Heart left ventricle (tissue), 13 donors: ENCODE results near the gene NOS1AP.

Source experiments
- POLR2A ChIP-seq, 2 donors: fragments of 450-650 bp; IDR thresholded peaks; one replicate each; pipeline ENCODE4 v1.6.1; 2017; ENCODE audit warnings: antibody characterized with exemption in 2 of 2, mild to moderate bottlenecking in 2 of 2, moderate library complexity in 2 of 2
- TF ChIP-seq, protein P1 (sequence below), 12 donors: fragments of 200-600 bp; sonication (generic) in 4 of 12; IDR thresholded peaks; one replicate each; pipeline versions ENCODE4 v1.5.0 to v1.8.0; 2018 to 2022; ENCODE audit warnings: antibody characterized with exemption in 12 of 12, mild to moderate bottlenecking in 5 of 12
- donor health status: ischemic (EF 13 %, LVEDD 7.1; RV severe dilation, severe dysfunction).
- donor health status: DM: no; HTN: yes; CAD: no.
- donor health status: DM: no; HTN: no; CAD: no.
- donor health status: ischemic (EF 25% LVEDD 6.9; RV normal size, moderate dysfunction).
- donor health status: ischemic (EF 25% LVEDD 5.7; RV mildly dilated, moderate dysfunction).
- donor health status: ischemic (EF 35%, LVEDD 5.7; RV mildly dilated, moderate dysfunction).
- donor health status: nonischemic (EF 11% LVEDD 7.7; RV severe dilation, severe dysfunction).
- donor health status: DM: yes; HTN: yes; CAD: no.
- donor health status: PGD.
- donor health status: ischemic (EF 29% LVEDD 5.4; RV normal size, mild dysfunction).
- donor health status: nonischemic (EF 23%, LVEDD 6.1; RV moderate dilation, normal function).

DNA sequence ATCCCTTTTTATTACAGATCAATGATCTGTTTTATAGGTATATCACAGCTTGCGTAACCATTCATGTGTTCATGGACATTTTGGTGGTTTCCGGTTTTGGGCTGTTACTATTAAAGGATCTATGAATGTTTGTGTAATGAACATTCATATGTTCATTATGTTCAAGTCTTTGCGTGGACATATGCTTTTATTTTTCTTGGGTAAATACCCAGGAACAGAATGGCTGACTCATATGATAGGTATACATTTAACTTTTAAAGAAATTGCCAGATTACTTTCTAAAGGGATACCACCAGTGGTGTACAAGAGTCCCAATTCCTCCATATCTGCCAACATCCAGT is 233.5 kb downstream of the NOS1AP start:
- TF ChIP-seq, protein P1, sequence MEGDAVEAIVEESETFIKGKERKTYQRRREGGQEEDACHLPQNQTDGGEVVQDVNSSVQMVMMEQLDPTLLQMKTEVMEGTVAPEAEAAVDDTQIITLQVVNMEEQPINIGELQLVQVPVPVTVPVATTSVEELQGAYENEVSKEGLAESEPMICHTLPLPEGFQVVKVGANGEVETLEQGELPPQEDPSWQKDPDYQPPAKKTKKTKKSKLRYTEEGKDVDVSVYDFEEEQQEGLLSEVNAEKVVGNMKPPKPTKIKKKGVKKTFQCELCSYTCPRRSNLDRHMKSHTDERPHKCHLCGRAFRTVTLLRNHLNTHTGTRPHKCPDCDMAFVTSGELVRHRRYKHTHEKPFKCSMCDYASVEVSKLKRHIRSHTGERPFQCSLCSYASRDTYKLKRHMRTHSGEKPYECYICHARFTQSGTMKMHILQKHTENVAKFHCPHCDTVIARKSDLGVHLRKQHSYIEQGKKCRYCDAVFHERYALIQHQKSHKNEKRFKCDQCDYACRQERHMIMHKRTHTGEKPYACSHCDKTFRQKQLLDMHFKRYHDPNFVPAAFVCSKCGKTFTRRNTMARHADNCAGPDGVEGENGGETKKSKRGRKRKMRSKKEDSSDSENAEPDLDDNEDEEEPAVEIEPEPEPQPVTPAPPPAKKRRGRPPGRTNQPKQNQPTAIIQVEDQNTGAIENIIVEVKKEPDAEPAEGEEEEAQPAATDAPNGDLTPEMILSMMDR (IDR thresholded peaks at IDR 0.05): no peak
- no peak for TF ChIP-seq POLR2A (IDR thresholded peaks at IDR 0.05)
